IMR-90 (cell line): ENCODE data around the gene MICAL3. TPM values are rescaled to one million over a fixed set of nuclear protein-coding genes. Genes with fewer than 3 reads are reported as not detected.

Source experiments
- ATAC-seq: fragments of 200-7000 bp; cut with Tn5 transposase; 2 replicates; pipeline ENCODE4 v1.9.1; 2020; ENCODE audit warnings: low read depth, mild to moderate bottlenecking, moderate library complexity
- BruUV-seq: library from RNA; stranded (reverse); fragments of 400-500 nt; replicated peaks from 2 replicates; lab custom pipeline; 2021; lab: Mats Ljungman, UMichigan
- CTCF ChIA-PET: fragments of 300-600 bp; formaldehyde crosslinking; extraction: SDS; loops from one replicate; lab custom pipeline; 2021; ENCODE audit warnings: antibody characterized with exemption; lab: Yijun Ruan, JAX
- POLR2A ChIA-PET: fragments of 300-600 bp; sonication (Branson Sonifier 250); formaldehyde crosslinking; loops from one replicate; lab custom pipeline; 2022; ENCODE audit warnings: antibody characterized with exemption; ENCODE audit not compliant: unreplicated experiment; lab: Charles Lee
- DNase-seq: peaks from one replicate; pipeline ENCODE4 v3.0.0; 2013
- H2AFZ ChIP-seq: replicated peaks from 2 replicates; pipeline ENCODE3; 2013; ENCODE audit warnings: low read length, mild to moderate bottlenecking; ENCODE audit not compliant: poor library complexity
- H2AK5ac ChIP-seq: 2 replicates; pipeline ENCODE4 v1.6.1; 2013; ENCODE audit warnings: low read depth, low read length, inconsistent platforms
- H2AK9ac ChIP-seq: replicated peaks from 2 replicates; pipeline ENCODE3; 2013; ENCODE audit warnings: mild to moderate bottlenecking, low read depth, low read length, moderate library complexity; ENCODE audit not compliant: poor library complexity
- H2BK120ac ChIP-seq: 2 replicates; pipeline ENCODE4 v1.6.1; 2013; ENCODE audit warnings: low read depth, low read length, inconsistent platforms
- H2BK15ac ChIP-seq: 3 replicates; pipeline ENCODE4 v1.6.1; 2013; ENCODE audit warnings: low read depth, low read length, inconsistent platforms
- H2BK20ac ChIP-seq: 2 replicates; pipeline ENCODE4 v1.6.1; 2013; ENCODE audit warnings: low read depth, mild to moderate bottlenecking, inconsistent platforms, low read length, moderate library complexity
- H2BK5ac ChIP-seq: 2 replicates; pipeline ENCODE4 v1.6.1; 2013; ENCODE audit warnings: mild to moderate bottlenecking, low read depth, low read length, inconsistent platforms; ENCODE audit not compliant: poor library complexity, severe bottlenecking
- H3K14ac ChIP-seq: replicated peaks from 2 replicates; pipeline ENCODE4 v1.6.1; 2013; ENCODE audit warnings: low read depth, low read length, inconsistent platforms
- H3K18ac ChIP-seq: 2 replicates; pipeline ENCODE4 v1.6.1; 2013; ENCODE audit warnings: low read depth, low read length, control low read depth
- H3K23ac ChIP-seq: 2 replicates; pipeline ENCODE4 v1.6.1; 2013; ENCODE audit warnings: low read depth, low read length, inconsistent platforms
- H3K27ac ChIP-seq: 2 replicates; pipeline ENCODE4 v1.5.1; 2013; ENCODE audit warnings: mild to moderate bottlenecking, control low read depth, low read length; ENCODE audit not compliant: insufficient read depth
- H3K27me3 ChIP-seq: 2 replicates; pipeline ENCODE4 v1.6.1; 2013; ENCODE audit warnings: low read length; ENCODE audit not compliant: control insufficient read depth, insufficient read depth
- H3K36me3 ChIP-seq: 2 replicates; pipeline ENCODE4 v1.6.1; 2013; ENCODE audit warnings: low read length, mixed read lengths; ENCODE audit not compliant: control insufficient read depth, insufficient read depth
- H3K4ac ChIP-seq: 2 replicates; pipeline ENCODE4 v1.6.1; 2013; ENCODE audit warnings: low read depth, low read length, inconsistent platforms
- H3K4me1 ChIP-seq: 2 replicates; pipeline ENCODE4 v1.6.1; 2013; ENCODE audit warnings: low read length, mixed read lengths; ENCODE audit not compliant: control insufficient read depth, insufficient read depth
- H3K4me2 ChIP-seq: 2 replicates; pipeline ENCODE4 v1.6.1; 2013; ENCODE audit warnings: low read depth, mild to moderate bottlenecking, control low read depth, low read length, moderate library complexity
- H3K4me3 ChIP-seq: 2 replicates; pipeline ENCODE4 v1.5.1; 2013; ENCODE audit warnings: low read depth, mild to moderate bottlenecking, control low read depth, low read length, moderate library complexity; ENCODE audit not compliant: insufficient read depth
- H3K56ac ChIP-seq: 2 replicates; pipeline ENCODE4 v1.6.1; 2013; ENCODE audit warnings: low read length, inconsistent platforms; ENCODE audit not compliant: insufficient read depth; ENCODE audit errors: extremely low read depth
- H3K79me1 ChIP-seq, 2 experiments: 2 replicates each; pipeline ENCODE4 v1.6.1; 2013; ENCODE audit warnings: low read length in 2 of 2, inconsistent platforms in 1 of 2, low read depth in 1 of 2
- H3K9ac ChIP-seq: 2 replicates; pipeline ENCODE4 v1.6.1; 2013; ENCODE audit warnings: low read depth, low read length, control low read depth
- H3K9me1 ChIP-seq: 2 replicates; pipeline ENCODE4 v1.6.1; 2013; ENCODE audit warnings: low read length, inconsistent platforms; ENCODE audit not compliant: insufficient read depth
- H3K9me3 ChIP-seq: 2 replicates; pipeline ENCODE4 v1.6.1; 2013; ENCODE audit warnings: low read length; ENCODE audit not compliant: control insufficient read depth, insufficient read depth
- H4K20me1 ChIP-seq: 2 replicates; pipeline ENCODE4 v1.6.1; 2013; ENCODE audit warnings: low read length, inconsistent platforms; ENCODE audit not compliant: insufficient read depth
- H4K5ac ChIP-seq: 2 replicates; pipeline ENCODE4 v1.6.1; 2013; ENCODE audit warnings: mild to moderate bottlenecking, low read depth, low read length, control low read depth
- H4K8ac ChIP-seq, 2 experiments: 2 replicates each; pipeline ENCODE4 v1.6.1; 2013; ENCODE audit warnings: low read depth in 2 of 2, low read length in 2 of 2, control low read depth in 1 of 2, inconsistent platforms in 1 of 2
- H4K91ac ChIP-seq: 2 replicates; pipeline ENCODE4 v1.6.1; 2013; ENCODE audit warnings: low read depth, low read length, inconsistent platforms; ENCODE audit not compliant: insufficient read depth
- BHLHE40 ChIP-seq: fragments of 150-350 bp; IDR thresholded peaks from 2 replicates; pipeline ENCODE4 v1.6.1; 2016; ENCODE audit warnings: mild to moderate bottlenecking, low read depth, low read length
- CEBPB ChIP-seq: IDR thresholded peaks from 2 replicates; pipeline ENCODE4 v1.6.1; 2012; ENCODE audit warnings: low read depth, low read length, improper control_type of control experiment
- CHD1 ChIP-seq: IDR thresholded peaks from 2 replicates; pipeline ENCODE4 v1.6.1; 2012; ENCODE audit warnings: low read depth, low read length, improper control_type of control experiment
- CTCF ChIP-seq: conservative IDR thresholded peaks from 2 replicates; pipeline ENCODE4 v1.5.1; 2012; ENCODE audit warnings: mild to moderate bottlenecking, low read depth, low read length, improper control_type of control experiment
- ELK1 ChIP-seq: fragments of 150-350 bp; IDR thresholded peaks from 2 replicates; pipeline ENCODE4 v1.6.1; 2016; ENCODE audit warnings: low read depth, mild to moderate bottlenecking, low read length, moderate library complexity, borderline replicate concordance
- FOS ChIP-seq: fragments of 150-350 bp; IDR thresholded peaks from 2 replicates; pipeline ENCODE4 v1.6.1; 2016; ENCODE audit warnings: low read depth, low read length
- MAFK ChIP-seq: IDR thresholded peaks from 2 replicates; pipeline ENCODE4 v1.6.1; 2012; ENCODE audit warnings: low read depth, low read length, improper control_type of control experiment
- MAZ ChIP-seq: IDR thresholded peaks from 2 replicates; pipeline ENCODE4 v1.6.1; 2012; ENCODE audit warnings: low read depth, mild to moderate bottlenecking, low read length, improper control_type of control experiment, moderate library complexity, borderline replicate concordance
- MXI1 ChIP-seq: IDR thresholded peaks from 2 replicates; pipeline ENCODE4 v1.6.1; 2012; ENCODE audit warnings: low read depth, mild to moderate bottlenecking, low read length, moderate library complexity, borderline replicate concordance
- NFE2L2 ChIP-seq: fragments of 150-350 bp; IDR thresholded peaks from 2 replicates; pipeline ENCODE4 v1.6.1; 2016; ENCODE audit warnings: low read depth, mild to moderate bottlenecking, low read length
- POLR2A ChIP-seq: IDR thresholded peaks from 2 replicates; pipeline ENCODE4 v1.6.1; 2012; ENCODE audit warnings: mild to moderate bottlenecking, low read depth, low read length
- RAD21 ChIP-seq: IDR thresholded peaks from 2 replicates; pipeline ENCODE4 v1.6.1; 2012; ENCODE audit warnings: low read length, improper control_type of control experiment
- RCOR1 ChIP-seq: IDR thresholded peaks from 2 replicates; pipeline ENCODE4 v1.6.1; 2012; ENCODE audit warnings: mild to moderate bottlenecking, low read length, improper control_type of control experiment; ENCODE audit not compliant: insufficient replicate concordance
- RFX5 ChIP-seq: IDR thresholded peaks from 2 replicates; pipeline ENCODE4 v1.8.0; 2012; ENCODE audit warnings: low read depth, mild to moderate bottlenecking, low read length, moderate library complexity
- SMC3 ChIP-seq: fragments of 150-350 bp; IDR thresholded peaks from 2 replicates; pipeline ENCODE4 v1.6.1; 2016; ENCODE audit warnings: low read depth, mild to moderate bottlenecking, antibody characterized with exemption, low read length, moderate library complexity
- WGBS, 2 experiments: methylation state at CpG; one replicate each; pipeline versions ENCODE4 v1.1.5 to v1.1.7; 2013; ENCODE audit warnings: missing lambda C conversion rate in 2 of 2; ENCODE audit not compliant: insufficient read length in 1 of 2; ENCODE audit errors: extremely low coverage in 2 of 2; 5-methylcytosine and 5-hydroxymethylcytosine counted together
- dilution Hi-C: fragments of 300-500 bp; cut with HindIII; formaldehyde crosslinking; loops from one replicate; pipeline ENCODE4 v1.14.3; 2018; ENCODE audit warnings: low sequenced_read_pairs; ENCODE audit not compliant: unreplicated experiment
- in situ Hi-C: fragments of 300-500 bp; cut with MboI; formaldehyde crosslinking; loops from 3 replicates; pipeline ENCODE4 v1.14.3; 2019; ENCODE audit warnings: low sequenced_read_pairs, inconsistent platforms, mixed read lengths
- intact Hi-C: fragments of 100-400 bp; cut with micrococcal nuclease; formaldehyde crosslinking; loops from 2 replicates; pipeline ENCODE4 v1.10.0; 2022
- polyA plus RNA-seq, 3 experiments: library from polyadenylated mRNA; depleted of rRNA; stranded (reverse); fragments of >200 nt; gene quantifications; 2 replicates each; pipeline ENCODE4 v1.2.3, GENCODE V29; 2012; ENCODE audit warnings: low replicate concordance in 1 of 3
- total RNA-seq: library from RNA; depleted of rRNA; stranded (reverse); fragments of >200 nt; gene quantifications from 2 replicates; pipeline ENCODE4 v1.2.3, GENCODE V29; 2012
- TF ChIP-seq, protein P1 (sequence below): fragments of 150-350 bp; IDR thresholded peaks from 2 replicates; pipeline ENCODE4 v1.6.1; 2017; ENCODE audit warnings: mild to moderate bottlenecking, antibody characterized with exemption, low read length, low read depth

Gene MICAL3
- total and polyA plus RNA-seq, 2 of the 4 experiments (the other 2 are of a cell fraction) = 17.6 to 26.8 TPM

GRCh38 chr22:17815703-17816254 lies 208.6 kb downstream of the MICAL3 start:
- Histone ChIP-seq H2AFZ (no peak overlapping the region), H4K91ac (no peak overlapping the region), H4K20me1 (no peaks in the 10 kb centered on the region; the same call in 1 of the 2 replicates), H2BK120ac (no peak overlapping the region), H2BK20ac (no peak overlapping the region), H2BK15ac (no peak overlapping the region), H3K27ac (no peak overlapping the region), H3K4me1 (no peaks in the 10 kb centered on the region), H2AK5ac (no peak overlapping the region), H3K79me1 (no peaks in the 10 kb centered on the region), H3K18ac (no peak overlapping the region), H4K8ac (no peak overlapping the region), H3K27me3 (no peaks in the 10 kb centered on the region), H3K4me2 (no peak overlapping the region), H2BK5ac (no peak overlapping the region), H3K56ac (no peak overlapping the region), H3K9me3 (no peaks in the 10 kb centered on the region), H3K36me3 (peaks cover 36% of the 10 kb centered on the region), H2AK9ac (no peak overlapping the region), H3K23ac (no peak overlapping the region), H4K5ac (no peak overlapping the region), H3K14ac (no peak overlapping the region), H3K4me3 (no peak overlapping the region), H3K9me1 (no peaks in the 10 kb centered on the region), H3K4ac (no peak overlapping the region), H3K9ac (no peak overlapping the region)
- in situ Hi-C loops (loop anchor here (25.0 kb wide), 1 partner anchor 728 kb away; the partner anchor contains the start of gene IL17RA), dilution Hi-C loops (no loop called here), intact Hi-C loops (no loop called here)
- ATAC-seq = no peak
- BruUV-seq = no TSS peak
- ChIA-PET POLR2A (no interaction called here), CTCF (no interaction called here)
- DNase-seq = no peak
- no peak for TF ChIP-seq RAD21
- no peak for TF ChIP-seq RCOR1
- TF ChIP-seq FOS = no peak
- no peak for TF ChIP-seq MXI1
- TF ChIP-seq, protein P1, sequence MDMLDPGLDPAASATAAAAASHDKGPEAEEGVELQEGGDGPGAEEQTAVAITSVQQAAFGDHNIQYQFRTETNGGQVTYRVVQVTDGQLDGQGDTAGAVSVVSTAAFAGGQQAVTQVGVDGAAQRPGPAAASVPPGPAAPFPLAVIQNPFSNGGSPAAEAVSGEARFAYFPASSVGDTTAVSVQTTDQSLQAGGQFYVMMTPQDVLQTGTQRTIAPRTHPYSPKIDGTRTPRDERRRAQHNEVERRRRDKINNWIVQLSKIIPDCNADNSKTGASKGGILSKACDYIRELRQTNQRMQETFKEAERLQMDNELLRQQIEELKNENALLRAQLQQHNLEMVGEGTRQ = no peak
- no peak for TF ChIP-seq CHD1
- TF ChIP-seq ELK1 = no peak
- TF ChIP-seq MAFK = no peak
- TF ChIP-seq NFE2L2 = no peak
- TF ChIP-seq CTCF = no peak
- no peak for TF ChIP-seq BHLHE40
- no peak for TF ChIP-seq SMC3
- TF ChIP-seq MAZ = no peak
- TF ChIP-seq CEBPB = no peak
- TF ChIP-seq POLR2A = no peak
- TF ChIP-seq RFX5 = no peak
- WGBS, 2 experiments = 100% methylated on average over 4 of the region's 15 CpGs; no CpG with 5 or more reads in 1 of the 2 experiments
